Stimulated activated CD4-positive, alpha-beta T cell treated with anti-CD3 and anti-CD28 coated beads, Interleukin-12 subunit alpha, Interleukin-12 subunit beta, amount 100 ng/mL, for 24 hours (primary cell): ENCODE data around the gene DPP4.

Experiments used
- DNase-seq, 2 experiments: peaks; one replicate each; pipeline ENCODE4 v3.0.0-alpha.2; 2020; ENCODE audit warnings: low read depth in 2 of 2

The DPP4 gene

DNA sequence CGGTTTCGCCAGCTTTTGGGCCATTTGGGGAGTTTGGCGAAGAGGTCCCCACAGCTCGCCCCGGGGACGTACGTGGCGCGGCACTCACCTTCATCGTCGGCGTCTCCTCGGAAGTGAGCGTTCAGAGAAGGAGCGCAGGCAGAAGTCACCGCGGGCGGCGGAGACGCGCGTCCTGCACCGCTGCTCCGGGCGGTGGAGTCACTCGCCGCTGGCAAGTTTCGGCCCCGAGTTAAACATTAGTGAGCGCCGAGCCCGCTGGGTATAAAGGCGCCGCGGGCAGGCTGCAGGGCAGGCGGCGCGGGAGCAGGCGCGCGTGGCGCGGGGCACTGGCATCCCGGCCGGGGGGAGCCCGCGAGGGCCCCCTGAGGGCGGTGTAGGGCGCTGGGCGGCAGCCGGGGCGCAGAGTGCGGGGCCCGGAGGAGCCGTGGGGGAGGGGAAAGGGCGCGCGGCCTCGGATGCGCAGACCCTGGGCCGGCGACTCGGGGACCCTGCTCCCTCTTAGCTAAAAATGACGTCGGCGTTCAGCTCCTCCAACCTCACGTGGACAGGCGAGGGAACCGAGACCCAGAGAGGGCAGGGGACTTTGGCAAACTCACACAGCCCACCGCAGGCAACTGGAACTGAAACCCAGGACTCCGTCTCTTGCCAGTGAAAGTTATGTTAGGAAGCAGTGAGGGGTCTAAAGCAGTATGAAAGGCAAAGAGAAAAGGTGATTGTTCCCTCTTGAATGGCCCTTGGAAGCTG lies at the start of gene DPP4:
Gene DPP4, minus strand, starts transcription at position 328 of the 744 bp plus-strand sequence. Its CDS starts 234 bp downstream, at position 94.
- DNase-seq, result peak; percentile 15 to 39

DNA sequence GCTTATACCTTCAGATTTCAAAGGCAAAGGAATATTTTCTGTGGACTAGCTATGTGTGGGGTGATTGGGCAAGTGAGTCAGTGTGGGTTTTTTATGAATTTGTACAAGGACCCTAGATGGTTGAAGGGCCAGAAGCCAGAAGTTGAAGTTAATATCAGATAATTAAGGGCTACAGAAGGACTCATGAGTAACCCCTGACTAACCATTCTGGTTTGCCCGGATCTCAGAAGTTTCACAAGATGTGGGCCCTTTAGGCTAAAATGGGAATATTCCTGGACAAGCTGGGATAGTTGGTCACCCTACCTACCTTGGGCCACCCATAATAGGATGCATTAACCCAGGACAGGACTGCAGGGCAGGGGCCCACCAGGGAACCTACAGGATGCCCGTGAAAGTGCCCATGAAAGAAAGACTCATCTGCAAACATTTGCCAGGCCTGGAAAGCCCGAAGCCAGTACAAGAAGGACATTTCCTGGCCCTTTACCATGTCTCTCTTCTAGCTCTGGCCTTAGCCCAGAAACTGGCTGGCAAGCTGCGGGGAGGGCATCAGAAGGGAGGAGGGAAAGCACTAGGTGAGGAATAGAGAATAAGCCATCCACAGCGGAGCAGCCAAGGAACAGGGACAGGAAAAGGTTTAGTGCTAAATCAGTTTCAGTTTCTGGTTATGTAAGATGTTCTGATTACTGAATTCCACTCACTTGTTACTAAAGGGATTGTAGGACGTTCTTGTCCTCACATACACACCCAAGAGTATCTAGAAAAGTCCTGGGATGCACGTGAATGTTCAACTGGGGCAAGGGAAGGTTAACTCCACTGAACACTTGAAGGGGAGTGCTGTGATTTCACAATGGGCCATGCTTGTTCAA lies 44.4 kb upstream of the DPP4 start:
- no peak for DNase-seq

DNA sequence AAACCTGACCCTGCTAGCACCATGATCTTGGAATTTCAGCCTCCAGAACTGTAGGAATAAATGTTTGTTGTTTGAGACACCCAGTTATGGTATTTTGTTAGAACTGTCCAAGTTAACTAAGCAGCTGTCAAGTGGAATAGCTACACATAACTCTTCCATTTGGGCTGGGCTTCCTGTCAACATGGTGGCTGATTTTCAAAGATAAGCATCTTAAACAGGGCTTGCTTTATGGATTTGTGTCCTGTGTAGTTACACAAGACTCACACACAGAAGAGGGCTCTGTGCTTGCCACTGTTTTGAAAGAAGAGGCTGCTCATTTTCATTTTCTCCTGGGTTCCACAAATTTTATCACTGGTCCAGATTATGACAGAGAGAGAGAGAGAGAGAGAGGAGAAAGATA lies 42.3 kb upstream of the DPP4 start:
- DNase-seq, result no peak

DNA sequence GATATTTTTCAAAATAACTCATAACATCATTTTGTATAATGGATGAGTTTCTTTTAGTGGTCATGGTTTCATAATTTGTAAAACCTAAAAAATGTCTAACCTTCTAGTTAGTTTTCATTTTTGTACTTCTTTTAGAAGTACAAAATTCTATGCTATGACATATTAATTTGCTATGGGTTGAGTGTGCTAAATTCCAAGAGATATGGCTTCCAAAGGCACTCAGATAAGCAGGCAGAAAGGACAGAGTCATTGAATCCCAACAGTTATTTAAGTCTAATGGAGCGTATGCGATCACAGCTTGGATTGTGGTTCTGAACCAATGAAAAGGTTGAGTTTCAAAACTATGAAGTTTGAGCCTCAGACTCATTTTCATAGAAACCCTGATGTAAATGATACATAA lies 41.1 kb upstream of the DPP4 start:
- no peak for DNase-seq

GRCh38 chr2:162114271-162114670 lies 40.3 kb upstream of the DPP4 start:
- no peak for DNase-seq

- DNase-seq, result no peak
These were observed 39.8 kb upstream of the DPP4 start for GRCh38 chr2:162113776-162114168.

GRCh38 chr2:162113088-162113775 lies 39.2 kb upstream of the DPP4 start:
- DNase-seq, result no peak

DNA sequence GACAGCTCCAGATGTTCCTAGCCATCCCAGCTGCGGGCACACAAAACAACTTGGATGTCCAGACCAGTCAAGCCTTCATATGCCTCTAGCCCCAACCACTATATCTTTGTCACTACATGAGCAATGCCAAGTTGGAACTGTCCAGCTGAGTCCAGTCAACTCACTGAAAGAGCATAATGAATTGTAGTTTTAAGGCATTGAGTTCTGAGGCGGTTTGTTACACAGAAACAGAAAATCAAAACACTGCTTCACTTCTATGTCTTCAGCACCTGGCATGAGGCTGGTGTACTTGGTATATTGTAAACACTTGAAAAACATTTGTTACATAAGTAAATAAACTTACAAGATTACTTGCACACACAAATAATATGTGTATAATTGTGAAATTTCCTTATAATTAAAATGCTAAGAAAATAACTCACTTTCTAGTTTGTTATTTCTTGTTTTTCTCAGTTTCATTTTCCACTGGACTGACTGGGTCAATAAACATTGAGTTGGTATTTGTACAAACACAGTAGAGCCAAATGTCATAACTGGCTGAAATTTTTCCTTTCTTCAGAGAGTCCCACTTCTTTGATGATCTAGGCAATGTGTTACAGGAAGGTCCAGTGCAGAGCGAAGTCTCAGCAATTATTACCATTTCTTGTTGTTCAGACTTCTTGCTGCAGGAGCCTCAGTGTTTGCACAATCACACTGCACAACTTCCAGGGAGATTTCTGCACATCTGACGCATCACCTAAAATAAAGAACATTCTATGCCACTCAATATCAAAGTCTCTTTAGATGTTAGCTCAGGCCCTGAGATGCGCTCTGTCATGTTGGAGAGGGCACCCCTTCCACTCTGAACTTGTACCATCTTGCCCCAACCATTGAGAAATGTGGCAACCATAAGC lies 38.2 kb upstream of the DPP4 start:
- no peak for DNase-seq

GRCh38 chr2:162107361-162107901 lies 33.4 kb upstream of the DPP4 start:
- no peak for DNase-seq

DNA sequence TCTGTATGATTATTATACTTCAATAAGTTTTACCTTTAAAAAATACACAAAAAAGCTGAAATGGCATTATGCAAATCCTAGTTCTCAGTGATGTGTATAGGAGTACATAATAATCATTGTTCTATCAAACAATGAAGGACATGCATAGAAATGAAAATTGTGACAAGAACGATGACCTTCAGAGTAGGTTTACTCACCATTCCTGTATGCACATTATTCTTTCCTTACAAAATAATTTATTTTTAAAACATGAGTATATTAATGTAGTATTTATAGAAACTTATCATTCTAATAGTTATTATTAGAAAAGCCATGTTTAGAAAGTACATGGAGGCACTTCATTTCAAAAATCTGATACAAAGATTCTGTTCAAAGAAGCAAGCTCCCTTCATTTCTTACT lies 32.7 kb upstream of the DPP4 start:
- no peak for DNase-seq

GRCh38 chr2:162106146-162106551 lies 32.1 kb upstream of the DPP4 start:
- no peak for DNase-seq

DNA sequence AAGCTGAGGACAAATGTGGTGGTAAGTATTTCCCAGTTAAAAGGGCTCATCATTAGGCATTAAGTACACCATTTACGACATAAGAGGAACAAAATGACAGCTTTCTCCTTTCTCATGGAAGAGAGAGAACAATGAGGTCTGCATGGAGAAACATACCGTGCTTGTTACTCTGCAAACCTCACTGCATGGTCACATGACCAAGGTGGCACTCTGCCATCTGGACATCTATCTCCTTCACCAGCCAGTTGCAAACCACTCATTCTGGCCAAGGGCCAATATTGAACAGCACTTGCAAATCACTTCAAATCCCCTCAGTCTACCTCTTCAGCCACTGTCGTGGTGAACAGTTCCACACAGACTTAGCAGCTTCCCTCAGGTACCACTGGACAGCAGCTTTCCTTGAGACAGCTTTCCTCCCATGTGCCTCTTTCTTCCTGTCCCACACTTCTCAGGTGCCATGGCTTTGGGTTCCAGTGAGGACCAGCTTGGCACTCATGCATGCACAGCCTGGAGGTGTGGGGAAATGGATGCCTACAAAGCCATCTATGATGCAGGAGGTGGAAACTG lies 29.5 kb upstream of the DPP4 start:
- no peak for DNase-seq

DNA sequence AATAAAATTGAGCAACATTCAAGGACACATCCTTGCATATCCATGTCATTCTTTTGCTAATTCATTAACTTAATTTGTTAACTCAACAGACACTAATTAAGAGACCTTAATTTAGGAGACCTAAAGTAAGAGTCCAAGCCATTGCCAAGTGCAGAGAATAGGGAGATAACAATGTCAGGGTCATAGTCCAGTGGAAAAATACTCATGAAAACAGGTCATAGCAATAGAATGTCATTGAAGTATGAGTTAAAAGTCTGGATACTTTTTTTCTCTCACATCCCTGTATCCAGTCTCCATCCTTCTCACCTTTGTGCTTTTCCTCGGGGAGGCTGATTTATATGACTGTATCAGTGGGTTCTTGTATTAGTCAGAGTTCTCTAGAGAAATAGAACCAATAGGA lies 26.6 kb upstream of the DPP4 start:
- DNase-seq, result no peak

GRCh38 chr2:162099836-162100235 lies 25.8 kb upstream of the DPP4 start:
- DNase-seq, result no peak

GRCh38 chr2:162092658-162093556 lies 18.9 kb upstream of the DPP4 start:
- no peak for DNase-seq

DNA sequence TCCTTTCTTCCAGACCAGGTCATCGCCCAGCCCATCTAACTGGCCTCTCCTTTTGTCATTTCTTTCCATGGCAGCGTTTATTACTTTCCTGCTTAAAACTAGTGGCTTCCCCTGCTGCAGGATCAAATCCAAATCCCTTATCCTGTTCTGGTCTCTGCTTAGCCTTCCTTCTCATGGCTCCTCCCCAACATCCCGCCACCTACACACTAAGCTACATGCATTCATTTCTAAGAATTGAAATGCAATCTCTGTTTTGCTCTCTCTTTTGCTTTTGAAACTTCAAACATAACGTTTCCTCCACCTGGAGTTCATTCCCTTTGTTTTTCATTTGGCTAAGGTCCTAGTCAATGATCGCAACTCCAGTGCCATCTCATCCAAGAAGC lies 18.0 kb upstream of the DPP4 start:
- DNase-seq, result no peak

DNA sequence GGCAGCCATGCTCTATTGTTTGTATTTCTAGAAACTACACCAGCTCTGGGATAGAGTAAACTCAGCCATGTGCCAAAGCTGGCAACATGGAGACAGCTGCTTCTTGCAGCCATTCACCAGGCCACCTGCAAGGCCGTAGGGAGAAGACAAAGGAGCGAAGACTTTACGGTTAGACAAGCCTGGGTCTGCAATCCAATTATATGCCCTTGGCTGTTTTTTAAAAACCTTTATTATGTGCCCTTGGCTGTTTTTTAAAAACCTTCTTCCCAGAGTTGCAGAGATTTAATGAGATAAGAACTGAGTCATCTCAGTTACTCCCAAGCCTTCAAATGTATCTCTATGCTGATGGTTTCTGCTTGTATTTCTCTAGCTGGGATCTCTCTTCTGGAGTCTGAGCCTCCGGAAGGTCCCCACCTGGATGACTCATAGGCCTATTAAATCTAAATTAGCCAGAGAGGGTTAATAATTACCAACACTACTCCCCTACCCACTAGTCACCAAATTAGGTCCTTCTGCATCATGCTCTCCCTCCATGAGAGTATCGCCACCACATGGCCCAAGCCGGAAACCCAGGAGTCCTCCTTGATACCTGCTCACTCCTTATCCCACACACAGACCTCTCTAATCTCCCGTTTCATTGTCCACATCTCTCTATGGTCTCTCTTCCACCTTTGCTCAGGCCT lies 17.5 kb upstream of the DPP4 start:
- DNase-seq, result no peak

DNA sequence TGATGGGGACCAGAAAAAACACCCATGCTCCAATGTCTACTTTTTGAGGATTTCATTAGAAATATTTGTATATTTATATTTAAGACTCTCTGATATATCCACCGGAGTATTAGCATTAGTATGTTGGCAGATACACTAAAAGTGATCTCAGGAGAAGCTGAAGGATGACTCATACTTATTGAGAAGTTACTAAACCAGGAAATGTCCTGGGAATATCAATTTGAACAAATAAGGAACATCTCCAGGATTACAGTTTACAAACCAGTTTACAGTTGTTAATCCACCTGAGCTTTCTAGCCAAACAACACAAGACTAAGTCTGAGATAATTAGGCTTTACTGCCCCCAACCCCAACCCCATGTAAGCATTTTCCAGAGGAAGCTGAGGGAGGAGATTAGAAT lies 16.1 kb upstream of the DPP4 start:
- DNase-seq, result no peak

DNA sequence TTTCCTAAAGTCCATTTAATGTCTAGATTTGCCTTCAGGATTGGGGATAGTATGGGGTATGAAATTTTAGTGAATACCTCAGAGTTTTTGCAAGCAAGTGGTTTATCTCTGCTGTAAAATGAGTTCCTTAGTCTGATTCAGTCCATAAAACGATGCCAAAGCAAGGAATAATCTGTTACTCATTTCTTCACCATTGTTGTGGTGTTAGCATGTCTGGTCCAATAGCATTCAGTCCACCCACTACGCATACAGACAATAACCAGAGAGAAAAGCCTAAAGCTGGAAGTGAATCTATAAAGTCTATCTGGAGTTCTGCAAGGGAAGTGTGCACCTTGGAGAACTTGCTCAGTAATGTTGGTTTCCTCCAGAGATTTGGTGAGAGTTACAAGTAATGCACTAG lies 12.9 kb upstream of the DPP4 start:
- no peak for DNase-seq
